Calu3 (cell line): ENCODE measurements around the gene LYRM7. TPM values are rescaled to one million over a fixed set of nuclear protein-coding genes. Genes with fewer than 3 reads are reported as not detected.

ENCODE experiments used
- BruUV-seq: library from RNA; stranded (reverse); fragments of 400-500 nt; replicated peaks from 2 replicates; lab custom pipeline; 2021; lab: Mats Ljungman, UMichigan
- CTCF ChIA-PET: fragments of 300-600 bp; sonication (Branson Sonifier 250); formaldehyde crosslinking; loops from one replicate; lab custom pipeline; 2022; ENCODE audit warnings: antibody characterized with exemption; lab: Charles Lee
- DNase-seq: peaks from one replicate; pipeline ENCODE4 v3.0.0; 2022
- H3K27ac Mint-ChIP-seq: one replicate; pipeline ENCODE4 v1.8.0; 2022; ENCODE audit warnings: mixed read lengths; ENCODE audit not compliant: unreplicated experiment
- H3K27me3 Mint-ChIP-seq: one replicate; pipeline ENCODE4 v1.8.0; 2022; ENCODE audit warnings: mixed read lengths; ENCODE audit not compliant: unreplicated experiment
- H3K36me3 Mint-ChIP-seq: one replicate; pipeline ENCODE4 v1.8.0; 2022; ENCODE audit warnings: mild to moderate bottlenecking, moderate library complexity, mixed read lengths; ENCODE audit not compliant: insufficient read depth, unreplicated experiment
- H3K4me1 Mint-ChIP-seq: one replicate; pipeline ENCODE4 v1.8.0; 2022; ENCODE audit warnings: mild to moderate bottlenecking, low read depth, mixed read lengths; ENCODE audit not compliant: unreplicated experiment
- H3K4me3 Mint-ChIP-seq: one replicate; pipeline ENCODE4 v1.8.0; 2022; ENCODE audit warnings: mild to moderate bottlenecking, low read depth, moderate library complexity, mixed read lengths; ENCODE audit not compliant: unreplicated experiment
- H3K9me3 Mint-ChIP-seq: one replicate; pipeline ENCODE4 v1.8.0; 2022; ENCODE audit warnings: low read depth, mixed read lengths; ENCODE audit not compliant: unreplicated experiment
- CTCF ChIP-seq: fragments of 200-600 bp; IDR thresholded peaks from one replicate; pipeline ENCODE4 v1.8.0; 2022; ENCODE audit warnings: antibody characterized with exemption; ENCODE audit not compliant: unreplicated experiment
- intact Hi-C: fragments of 100-400 bp; cut with micrococcal nuclease; formaldehyde crosslinking; loops from one replicate; pipeline ENCODE4 v1.10.0; 2022; ENCODE audit not compliant: unreplicated experiment
- total RNA-seq: library from RNA; stranded (reverse); gene quantifications from 2 replicates; pipeline ENCODE4 v1.2.3, GENCODE V29; 2022

The LYRM7 gene
- total RNA-seq, 1 experiment from 2014 or later: 12.6 TPM

- TF ChIP-seq CTCF: no peak
- Mint-ChIP-seq H3K4me1 (no peaks in the 10 kb centered on the region), H3K27ac (no peak overlapping the region), H3K9me3 (no peaks in the 10 kb centered on the region), H3K27me3 (no peaks in the 10 kb centered on the region), H3K4me3 (no peak overlapping the region), H3K36me3 (no peaks in the 10 kb centered on the region)
- no TSS peak for BruUV-seq
- intact Hi-C loops: no loop called here
- DNase-seq: no peak
- CTCF ChIA-PET: interaction anchor here (0.7 to 1.1 kb wide), 2 partner anchors 17 kb away, joined by 3 read pairs; no protein-coding TSS in a partner anchor
These were observed 49.8 kb downstream of the LYRM7 start for GRCh38 chr5:131220566-131220965.

GRCh38 chr5:131221008-131221703, 50.4 kb downstream of the LYRM7 start:
- Mint-ChIP-seq H3K4me1 (no peaks in the 10 kb centered on the region), H3K9me3 (no peaks in the 10 kb centered on the region), H3K27ac (no peak overlapping the region), H3K36me3 (no peaks in the 10 kb centered on the region), H3K4me3 (no peak overlapping the region), H3K27me3 (no peaks in the 10 kb centered on the region)
- DNase-seq: no peak
- intact Hi-C loops: no loop called here
- TF ChIP-seq CTCF: no peak
- BruUV-seq: no TSS peak
- CTCF ChIA-PET: interaction anchor here (0.7 to 1.3 kb wide), 3 partner anchors 16 to 38 kb away, joined by 3 to 5 read pairs (median 3); no protein-coding TSS in a partner anchor

DNA sequence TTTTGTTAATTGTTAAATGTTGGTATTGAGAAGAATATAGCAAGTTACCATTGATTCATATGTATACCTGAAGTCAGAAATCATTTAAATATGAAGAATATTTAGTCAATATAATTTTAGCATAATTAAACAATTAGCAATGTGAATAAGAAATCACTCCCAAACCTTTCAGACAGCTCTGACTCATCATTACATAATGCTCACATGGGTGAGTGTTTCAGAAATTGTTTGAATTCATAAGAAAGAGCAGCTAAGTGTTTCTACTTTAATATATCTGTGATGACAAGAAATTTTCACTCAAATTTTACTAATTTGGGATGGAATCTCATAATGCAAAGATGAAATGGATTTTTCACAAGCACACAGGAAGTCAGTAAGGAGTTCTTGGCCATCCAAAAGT, 51.1 kb downstream of the LYRM7 start:
- Mint-ChIP-seq H3K27me3 (no peaks in the 10 kb centered on the region), H3K27ac (no peak overlapping the region), H3K9me3 (no peaks in the 10 kb centered on the region), H3K4me1 (no peaks in the 10 kb centered on the region), H3K36me3 (no peaks in the 10 kb centered on the region), H3K4me3 (no peak overlapping the region)
- intact Hi-C loops: no loop called here
- DNase-seq: no peak
- no TSS peak for BruUV-seq
- CTCF ChIA-PET: interaction anchor here (1.1 to 1.3 kb wide), 2 partner anchors 15 to 37 kb away, joined by 3 to 5 read pairs; no protein-coding TSS in a partner anchor
- no peak for TF ChIP-seq CTCF

- H3K36me3 Mint-ChIP-seq: no peaks in the 10 kb centered on the region
- CTCF ChIA-PET: no interaction called here
- no peak for TF ChIP-seq CTCF
These were observed 52.0 kb downstream of the LYRM7 start for GRCh38 chr5:131222731-131223130.

More at GRCh38 chr5:131222731-131223130, 52.0 kb downstream of the LYRM7 start:
- no peaks in the 10 kb centered on the region for H3K9me3 Mint-ChIP-seq
- H3K27me3 Mint-ChIP-seq: no peaks in the 10 kb centered on the region
- BruUV-seq: no TSS peak
- no peak overlapping the region for H3K4me3 Mint-ChIP-seq
- no peak for DNase-seq
- intact Hi-C loops: no loop called here
- no peaks in the 10 kb centered on the region for H3K4me1 Mint-ChIP-seq
- no peak overlapping the region for H3K27ac Mint-ChIP-seq
